ENCODE data around the gene PACRG. TPM values are rescaled to one million over a fixed set of nuclear protein-coding genes. Genes with fewer than 3 reads are reported as not detected.

Gene PACRG
- total RNA-seq, 2 donors from 2014 or later, result 1.7 TPM; not detected in 1

GRCh38 chr6:162882801-162883481, 155.2 kb downstream of the PACRG start:
- Histone ChIP-seq H3K9ac (ENCODE audit: low read depth in 2 of 2, low read length in 2 of 2) (no peak overlapping the region), H3K36me3 (no peaks in the 10 kb centered on the region), H3K9me3 (no peaks in the 10 kb centered on the region), H3K4me1 (no peaks in the 10 kb centered on the region), H3K27ac (no peak overlapping the region), H3K27me3 (no peaks in the 10 kb centered on the region), H3K4me3 (no peak overlapping the region)
- intact Hi-C loops (cut with DNase I), result no loop called here
- no peak for DNase-seq
- TF ChIP-seq CTCF (IDR thresholded peaks at IDR 0.05), result no peak

GRCh38 chr6:162887981-162888689, 160.4 kb downstream of the PACRG start:
- Histone ChIP-seq H3K27ac (peak overlapping the region; percentile 36), H3K9me3 (no peaks in the 10 kb centered on the region), H3K27me3 (no peaks in the 10 kb centered on the region), H3K9ac (ENCODE audit: low read depth in 2 of 2, low read length in 2 of 2) (no peak overlapping the region), H3K36me3 (no peaks in the 10 kb centered on the region), H3K4me3 (no peak overlapping the region), H3K4me1 (no peaks in the 10 kb centered on the region)
- no peak for TF ChIP-seq CTCF (IDR thresholded peaks at IDR 0.05)
- intact Hi-C loops (cut with DNase I), result no loop called here
- DNase-seq, result peak; percentile 27

- no peaks in the 10 kb centered on the region for H3K4me1 ChIP-seq
- no peak overlapping the region for H3K9ac ChIP-seq (ENCODE audit: low read depth in 2 of 2, low read length in 2 of 2)
- intact Hi-C loops (cut with DNase I), result no loop called here
- H3K9me3 ChIP-seq, result no peaks in the 10 kb centered on the region
- no peak overlapping the region for H3K4me3 ChIP-seq
- no peak for TF ChIP-seq CTCF (IDR thresholded peaks at IDR 0.05)
- DNase-seq, result no peak
- no peaks in the 10 kb centered on the region for H3K36me3 ChIP-seq
- peak overlapping the region; percentile 36 for H3K27ac ChIP-seq
- H3K27me3 ChIP-seq, result no peaks in the 10 kb centered on the region
Observed at GRCh38 chr6:162889303-162889702, 161.5 kb downstream of the PACRG start.

GRCh38 chr6:162898011-162898410, 170.2 kb downstream of the PACRG start:
- H3K4me3 ChIP-seq, result no peak overlapping the region
- H3K27me3 ChIP-seq, result no peaks in the 10 kb centered on the region
- no peaks in the 10 kb centered on the region for H3K36me3 ChIP-seq
- H3K27ac ChIP-seq, result no peak overlapping the region
- no peak for DNase-seq
- no peaks in the 10 kb centered on the region for H3K9me3 ChIP-seq
- intact Hi-C loops (cut with DNase I), result no loop called here
- TF ChIP-seq CTCF (IDR thresholded peaks at IDR 0.05), result no peak
- no peaks in the 10 kb centered on the region for H3K4me1 ChIP-seq
- no peak overlapping the region for H3K9ac ChIP-seq (ENCODE audit: low read depth in 2 of 2, low read length in 2 of 2)

- no peak for DNase-seq
- Histone ChIP-seq H3K4me3 (no peak overlapping the region), H3K9ac (ENCODE audit: low read depth in 2 of 2, low read length in 2 of 2) (no peak overlapping the region), H3K36me3 (no peaks in the 10 kb centered on the region), H3K27ac (no peak overlapping the region), H3K4me1 (no peaks in the 10 kb centered on the region), H3K9me3 (no peaks in the 10 kb centered on the region), H3K27me3 (no peaks in the 10 kb centered on the region)
- TF ChIP-seq CTCF (IDR thresholded peaks at IDR 0.05), result no peak
- intact Hi-C loops (cut with DNase I), result no loop called here
Observed at GRCh38 chr6:162899148-162899547, 171.4 kb downstream of the PACRG start.
